ENCODE results near the gene ASB16.
A peak's percentile ranks its signal among the peaks of the same experiment; 100 is the strongest.

ASB16 gene

GRCh38 chr17:44170499-44171201 lies at the start of gene ASB16:
TSS of gene ASB16 (plus strand) at chr17:44170704. CDS start at chr17:44170790, 86 bp downstream.
- no peak within 1 kb of the TSS for H3K4me3 ChIP-seq (replicated peaks in 1 of 2; ENCODE audit: low read depth in 2 of 2, low read length in 2 of 2)
- peak; percentile 23 to 33 for DNase-seq (ENCODE audit: low read depth in 2 of 2)

GRCh38 chr17:44120851-44121605 lies 49.5 kb upstream of the ASB16 start:
- H3K4me3 ChIP-seq (replicated peaks in 1 of 2; ENCODE audit: low read depth in 2 of 2, low read length in 2 of 2): no peak overlapping the region
- TF ChIP-seq CTCF (IDR thresholded peaks at IDR 0.05; ENCODE audit: low read depth, low read length): no peak
- DNase-seq (ENCODE audit: low read depth in 2 of 2): no peak

More at GRCh38 chr17:44170499-44171201, at the start of gene ASB16:
- TF ChIP-seq CTCF (IDR thresholded peaks at IDR 0.05; ENCODE audit: low read depth, low read length): no peak

- TF ChIP-seq CTCF (IDR thresholded peaks at IDR 0.05; ENCODE audit: low read depth, low read length): no peak
- H3K4me3 ChIP-seq (replicated peaks in 1 of 2; ENCODE audit: low read depth in 2 of 2, low read length in 2 of 2): peak overlapping the region; percentile 76 to 99
- no peak for DNase-seq (ENCODE audit: low read depth in 2 of 2)
These were observed 48.3 kb upstream of the ASB16 start for GRCh38 chr17:44121997-44122815.

DNA sequence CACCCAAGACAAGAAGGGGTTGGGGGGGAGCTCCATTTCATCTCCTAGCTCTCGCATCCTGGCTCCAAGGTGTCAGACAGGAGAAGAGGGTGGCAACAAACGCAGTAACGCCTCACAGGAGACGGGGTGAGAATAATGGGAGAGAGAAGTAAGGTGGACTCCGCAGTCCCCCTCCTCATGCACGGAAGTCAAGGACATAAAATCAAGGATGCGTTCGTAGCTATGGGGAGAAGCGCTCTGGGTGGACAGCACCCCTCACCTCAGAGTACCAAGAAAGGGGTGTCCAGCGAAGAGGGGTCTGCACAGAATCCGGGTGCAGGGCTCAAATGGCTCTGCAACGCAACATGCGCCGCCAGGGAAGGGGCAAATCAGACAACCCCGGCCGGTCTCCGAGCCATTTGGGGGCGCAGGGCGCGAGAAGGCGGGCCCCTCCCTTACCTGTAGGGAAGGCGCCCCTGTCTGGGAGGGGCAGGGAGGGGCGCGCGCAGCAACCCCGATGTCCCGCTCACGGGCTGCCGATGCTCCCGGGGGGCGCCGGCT lies 47.6 kb upstream of the ASB16 start:
- TF ChIP-seq CTCF (IDR thresholded peaks at IDR 0.05; ENCODE audit: low read depth, low read length): no peak
- DNase-seq (ENCODE audit: low read depth in 2 of 2): no peak

GRCh38 chr17:44123356-44124117 lies 47.0 kb upstream of the ASB16 start, which contains the start of gene HDAC5:
TSS of gene HDAC5 (minus strand) at chr17:44123641. CDS start at chr17:44117515, 6,126 bp downstream.
- peak; percentile 94 to 96 for DNase-seq (ENCODE audit: low read depth in 2 of 2)
- peak; percentile 61 for TF ChIP-seq CTCF (IDR thresholded peaks at IDR 0.05; ENCODE audit: low read depth, low read length)
- H3K4me3 ChIP-seq (replicated peaks in 1 of 2; ENCODE audit: low read depth in 2 of 2, low read length in 2 of 2): peak within 1 kb of the TSS; percentile 76 to 99

More for the DNA sequence above, 47.6 kb upstream of the ASB16 start:
- peak overlapping the region; percentile 76 to 99 for H3K4me3 ChIP-seq (replicated peaks in 1 of 2; ENCODE audit: low read depth in 2 of 2, low read length in 2 of 2)

GRCh38 chr17:44124118-44124438 lies 46.4 kb upstream of the ASB16 start:
- no peak for DNase-seq (ENCODE audit: low read depth in 2 of 2)
- H3K4me3 ChIP-seq (replicated peaks in 1 of 2; ENCODE audit: low read depth in 2 of 2, low read length in 2 of 2): peak overlapping the region; percentile 60 to 76
- TF ChIP-seq CTCF (IDR thresholded peaks at IDR 0.05; ENCODE audit: low read depth, low read length): no peak

All from cardiac fibroblast (primary cell).